Body of pancreas (tissue), 4 donors: ENCODE data around the gene RBM26. TPM values are rescaled to one million over a fixed set of nuclear protein-coding genes. Genes with fewer than 3 reads are reported as not detected.

Source experiments
- ATAC-seq: fragments of 150-250 bp; one replicate; pipeline ENCODE4 v1.9.1; 2016
- DNase-seq, 4 donors: peaks; one replicate each; pipeline ENCODE4 v3.0.0-alpha.2; 2019
- H3K27ac ChIP-seq, 4 donors: fragments of 200-600 bp; sonication (generic); 1 replicate in 3 of 4; 2 replicates in 1 of 4; pipeline versions ENCODE4 v1.5.1 to v1.6.1; 2016 to 2019; ENCODE audit warnings: mild to moderate bottlenecking in 1 of 4, mixed read lengths in 1 of 4, moderate library complexity in 1 of 4
- H3K27me3 ChIP-seq, 2 donors: fragments of 200-600 bp; sonication (generic); one replicate each; pipeline ENCODE4 v1.6.0; 2016; ENCODE audit warnings: mild to moderate bottlenecking in 1 of 2
- H3K36me3 ChIP-seq, 2 donors: fragments of 200-600 bp; sonication (generic); replicated peaks in 1 of 2; 2 replicates each; pipeline ENCODE4 v1.5.1; 2016; ENCODE audit warnings: low read depth in 2 of 2; ENCODE audit not compliant: insufficient read depth in 1 of 2
- H3K4me1 ChIP-seq: fragments of 200-600 bp; sonication (generic); one replicate; pipeline ENCODE4 v1.6.0; 2016
- H3K4me3 ChIP-seq, 2 donors: fragments of 200-600 bp; sonication (generic); 1 replicate in 1 of 2; 2 replicates in 1 of 2; pipeline ENCODE4 v1.5.1; 2016 to 2019
- H3K9me3 ChIP-seq, 3 donors: fragments of 200-600 bp; sonication (generic); 1 replicate in 2 of 3; 2 replicates in 1 of 3; pipeline ENCODE4 v1.5.1; 2016
- POLR2A ChIP-seq, 3 donors: fragments of 450-650 bp; IDR thresholded peaks; one replicate each; pipeline ENCODE4 v1.6.1; 2016; ENCODE audit warnings: antibody characterized with exemption in 3 of 3, mild to moderate bottlenecking in 2 of 3
- WGBS, 2 donors: methylation state at CpG; one replicate each; pipeline ENCODE4 v1.1.5; 2017; 5-methylcytosine and 5-hydroxymethylcytosine counted together
- intact Hi-C: fragments of 100-400 bp; cut with DNase I; formaldehyde crosslinking; loops from one replicate; pipeline ENCODE4 v1.15.1; 2023
- total RNA-seq, 2 donors: library from RNA; depleted of rRNA; stranded (reverse); fragments of >200 nt; gene quantifications; one replicate each; pipeline ENCODE4 v1.1.0, GENCODE V29; 2016
- TF ChIP-seq, protein P1 (sequence below), 7 experiments: fragments of 450-650 bp in 4 of 7; fragments of 200-600 bp in 3 of 7; sonication (generic) in 3 of 7; IDR thresholded peaks; one replicate each; pipeline ENCODE4 v1.5.1; 2016 to 2019; ENCODE audit warnings: antibody characterized with exemption in 7 of 7

The RBM26 gene
- total RNA-seq, 2 donors from 2014 or later, result 32.3 to 38.1 TPM

DNA sequence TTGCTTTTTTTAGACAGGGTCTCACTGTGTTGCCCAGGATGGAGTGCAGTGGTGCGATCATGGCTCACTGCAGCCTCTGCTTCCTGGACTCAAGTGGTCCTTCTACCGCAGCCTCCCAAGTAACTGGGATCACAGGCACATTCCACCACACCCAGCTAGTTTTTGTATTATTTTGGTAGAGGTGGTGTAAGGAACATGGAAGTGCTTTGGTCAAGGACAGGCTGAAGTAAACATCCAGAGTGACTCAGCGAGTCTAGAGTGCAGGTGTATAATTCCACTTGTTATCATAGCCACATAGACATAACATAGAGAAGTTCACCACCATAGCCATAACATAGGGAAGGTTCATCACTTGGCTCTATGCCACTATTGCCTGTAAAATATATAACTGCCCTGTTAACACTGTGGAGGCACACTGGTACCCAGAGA is 98.6 kb downstream of the RBM26 start:
- DNase-seq, result no peak
- WGBS, 2 donors, result 69 to 84% methylated on average over 3 of the region's 3 CpGs

DNA sequence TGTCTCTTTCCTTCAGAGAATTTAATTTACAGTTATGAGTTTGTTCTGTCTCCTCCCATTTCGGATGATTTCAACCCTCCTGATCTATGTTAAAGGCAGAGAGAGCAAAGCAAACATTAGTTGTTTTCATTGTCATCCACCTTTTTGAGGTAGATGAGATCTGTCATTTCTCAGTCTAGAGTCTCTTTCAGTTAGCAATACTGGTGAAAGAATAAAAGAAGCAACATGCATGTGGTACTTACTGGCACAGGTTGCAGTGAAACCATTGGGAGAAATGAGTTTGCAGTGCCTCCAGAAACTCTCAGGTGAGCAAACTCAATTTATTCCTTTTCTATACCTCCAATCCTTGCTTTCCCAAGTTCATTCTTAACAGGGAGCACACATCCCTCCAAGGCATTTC is 99.4 kb downstream of the RBM26 start:
- Histone ChIP-seq H3K4me1 (peaks cover 7% of the 10 kb centered on the region), H3K27ac (no peak overlapping the region), H3K9me3 (no peaks in the 10 kb centered on the region), H3K4me3 (no peak overlapping the region), H3K27me3 (no peaks in the 10 kb centered on the region), H3K36me3 (no peaks in the 10 kb centered on the region)
- TF ChIP-seq POLR2A (IDR thresholded peaks at IDR 0.05), result no peak
- TF ChIP-seq, protein P1, sequence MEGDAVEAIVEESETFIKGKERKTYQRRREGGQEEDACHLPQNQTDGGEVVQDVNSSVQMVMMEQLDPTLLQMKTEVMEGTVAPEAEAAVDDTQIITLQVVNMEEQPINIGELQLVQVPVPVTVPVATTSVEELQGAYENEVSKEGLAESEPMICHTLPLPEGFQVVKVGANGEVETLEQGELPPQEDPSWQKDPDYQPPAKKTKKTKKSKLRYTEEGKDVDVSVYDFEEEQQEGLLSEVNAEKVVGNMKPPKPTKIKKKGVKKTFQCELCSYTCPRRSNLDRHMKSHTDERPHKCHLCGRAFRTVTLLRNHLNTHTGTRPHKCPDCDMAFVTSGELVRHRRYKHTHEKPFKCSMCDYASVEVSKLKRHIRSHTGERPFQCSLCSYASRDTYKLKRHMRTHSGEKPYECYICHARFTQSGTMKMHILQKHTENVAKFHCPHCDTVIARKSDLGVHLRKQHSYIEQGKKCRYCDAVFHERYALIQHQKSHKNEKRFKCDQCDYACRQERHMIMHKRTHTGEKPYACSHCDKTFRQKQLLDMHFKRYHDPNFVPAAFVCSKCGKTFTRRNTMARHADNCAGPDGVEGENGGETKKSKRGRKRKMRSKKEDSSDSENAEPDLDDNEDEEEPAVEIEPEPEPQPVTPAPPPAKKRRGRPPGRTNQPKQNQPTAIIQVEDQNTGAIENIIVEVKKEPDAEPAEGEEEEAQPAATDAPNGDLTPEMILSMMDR (IDR thresholded peaks at IDR 0.05), result no peak
- DNase-seq, result no peak
- WGBS, 2 donors, result 43 to 62% methylated on average over 1 of the region's 1 CpG
- intact Hi-C loops, result no loop called here
- no peak for ATAC-seq

More for the DNA sequence above, 98.6 kb downstream of the RBM26 start:
- no peaks in the 10 kb centered on the region for H3K27me3 ChIP-seq
- H3K36me3 ChIP-seq, result no peaks in the 10 kb centered on the region
- no peak for ATAC-seq
- H3K9me3 ChIP-seq, result no peaks in the 10 kb centered on the region
- H3K27ac ChIP-seq, result no peak overlapping the region
- H3K4me1 ChIP-seq, result peaks cover 7% of the 10 kb centered on the region
- no peak for TF ChIP-seq POLR2A (IDR thresholded peaks at IDR 0.05)
- TF ChIP-seq, protein P1 (IDR thresholded peaks at IDR 0.05), result no peak
- H3K4me3 ChIP-seq, result no peak overlapping the region
- intact Hi-C loops, result no loop called here

DNA sequence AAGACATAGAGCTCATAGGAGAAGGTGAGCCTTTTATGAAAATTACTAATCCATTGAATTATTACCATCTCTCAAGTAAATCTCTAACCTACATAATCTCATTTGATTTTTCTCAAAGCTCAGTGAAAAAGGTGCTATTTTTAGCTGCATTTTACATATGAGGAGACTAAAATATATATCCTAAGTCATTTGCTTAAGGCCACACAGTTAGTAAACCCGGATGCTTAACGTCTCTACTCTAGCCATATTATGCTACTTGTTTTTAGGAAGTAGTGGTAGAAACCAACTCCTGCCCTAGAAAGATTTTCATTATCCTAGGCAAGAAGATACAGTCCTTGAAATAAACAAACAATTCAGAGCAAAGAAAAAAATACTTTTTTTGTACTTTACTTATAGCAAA is 108.9 kb downstream of the RBM26 start:
- WGBS, 2 donors, result 49 to 69% methylated on average over 2 of the region's 2 CpGs

DNA sequence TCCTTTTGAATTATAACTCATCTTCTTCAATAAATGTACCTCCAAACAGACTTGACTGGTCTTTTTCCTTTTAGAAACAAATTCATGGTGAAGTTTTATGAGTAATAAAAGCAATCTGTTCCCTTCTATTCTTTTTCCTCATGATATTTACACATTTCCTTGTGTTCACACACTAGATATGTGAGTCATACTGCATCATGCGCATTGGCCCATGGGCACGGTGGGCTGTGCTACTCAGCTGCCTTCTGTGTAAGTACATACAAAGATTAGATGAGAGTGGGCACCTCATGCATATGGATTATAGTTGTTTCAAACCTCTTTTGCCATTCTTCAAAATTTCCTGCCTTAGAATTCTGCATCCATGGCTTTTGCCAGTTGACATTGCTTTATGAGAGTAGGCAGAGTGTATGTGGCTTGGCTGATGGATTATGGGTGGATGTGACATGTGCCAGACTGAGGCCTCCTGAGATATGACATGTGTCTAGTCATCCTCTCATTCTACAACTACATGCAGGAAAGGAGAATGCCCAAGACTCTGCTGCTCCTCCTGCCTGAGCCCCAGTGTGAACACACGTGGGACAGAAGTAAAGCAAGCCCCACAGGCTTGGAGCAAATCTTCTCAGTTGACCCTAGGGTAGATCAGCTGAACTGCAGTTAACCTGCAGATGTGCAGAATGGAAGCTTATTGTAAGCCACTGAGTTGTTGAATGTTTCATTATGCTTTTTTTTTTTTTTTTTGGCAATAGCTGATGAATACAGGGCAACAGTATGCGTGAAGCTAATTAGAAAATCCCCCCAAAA is 109.9 kb downstream of the RBM26 start:
- 76 to 78% methylated on average over 4 of the region's 4 CpGs for WGBS, 2 donors
- no peak for ATAC-seq
- TF ChIP-seq, protein P1 (IDR thresholded peaks at IDR 0.05), result no peak
- TF ChIP-seq POLR2A (IDR thresholded peaks at IDR 0.05), result no peak
- no peak for DNase-seq
- no peaks in the 10 kb centered on the region for H3K9me3 ChIP-seq
- intact Hi-C loops, result no loop called here
- no peaks in the 10 kb centered on the region for H3K4me1 ChIP-seq
- no peaks in the 10 kb centered on the region for H3K27me3 ChIP-seq
- no peaks in the 10 kb centered on the region for H3K36me3 ChIP-seq
- no peak overlapping the region for H3K27ac ChIP-seq
- no peak overlapping the region for H3K4me3 ChIP-seq

More for the DNA sequence above, 108.9 kb downstream of the RBM26 start:
- intact Hi-C loops, result no loop called here
- Histone ChIP-seq H3K36me3 (no peaks in the 10 kb centered on the region), H3K9me3 (no peaks in the 10 kb centered on the region), H3K27ac (no peak overlapping the region), H3K27me3 (no peaks in the 10 kb centered on the region), H3K4me1 (no peaks in the 10 kb centered on the region), H3K4me3 (no peak overlapping the region)
- DNase-seq, result no peak
- no peak for ATAC-seq
- TF ChIP-seq POLR2A (IDR thresholded peaks at IDR 0.05), result no peak
- TF ChIP-seq, protein P1 (IDR thresholded peaks at IDR 0.05), result no peak
